GM23338 (cell line): ENCODE results near the gene UQCC2. TPM values are rescaled to one million over a fixed set of nuclear protein-coding genes. Genes with fewer than 3 reads are reported as not detected.

ENCODE experiments used
- CREB1 ChIP-seq: fragments of 250-450 bp; sonication (Bioruptor Pico); IDR thresholded peaks from 2 replicates; pipeline ENCODE4 v1.5.0; 2020; ENCODE audit warnings: low read depth, mild to moderate bottlenecking, moderate library complexity
- EZH2 ChIP-seq: fragments of 200-600 bp; sonication (generic); IDR thresholded peaks from one replicate; pipeline ENCODE4 v1.8.0; 2017; ENCODE audit warnings: antibody characterized with exemption, mild to moderate bottlenecking, low read depth; ENCODE audit not compliant: unreplicated experiment
- EZH2phosphoT487 ChIP-seq: fragments of 200-600 bp; sonication (generic); IDR thresholded peaks from one replicate; pipeline ENCODE4 v1.8.1; 2018; ENCODE audit warnings: antibody characterized with exemption; ENCODE audit not compliant: unreplicated experiment
- NANOG ChIP-seq: IDR thresholded peaks from 2 replicates; pipeline ENCODE4 v1.6.1; 2016; ENCODE audit warnings: antibody characterized with exemption, borderline replicate concordance
- POLR2AphosphoS5 ChIP-seq: IDR thresholded peaks from 2 replicates; pipeline ENCODE4 v1.6.1; 2016; ENCODE audit warnings: antibody characterized with exemption, low read depth
- REST ChIP-seq: IDR thresholded peaks from one replicate; pipeline ENCODE4 v1.6.1; 2018; ENCODE audit warnings: antibody characterized with exemption; ENCODE audit not compliant: unreplicated experiment
- ZNF331 ChIP-seq: fragments of 250-450 bp; sonication (Bioruptor Pico); IDR thresholded peaks from 2 replicates; pipeline ENCODE4 v1.5.0; 2020; ENCODE audit warnings: low read depth, mild to moderate bottlenecking, moderate library complexity
- ZNF462 ChIP-seq: fragments of 250-450 bp; sonication (Bioruptor Pico); IDR thresholded peaks from 2 replicates; pipeline ENCODE4 v1.5.0; 2020; ENCODE audit warnings: mild to moderate bottlenecking, moderate library complexity
- polyA plus RNA-seq: library from polyadenylated mRNA; unstranded; fragments of >200 nt; fragmentation: Nextera tagmentation; extraction: Ambion mirVana; gene quantifications from 2 replicates; pipeline ENCODE4 v1.2.1, GENCODE V29; 2016
- total RNA-seq: library from RNA; depleted of rRNA; stranded (reverse); fragments of >200 nt; shearing (Covaris generic); gene quantifications from 2 replicates; pipeline ENCODE4 v1.2.3, GENCODE V29; 2014
- TF ChIP-seq, protein P1 (sequence below), 2 experiments: fragments of 200-600 bp in 1 of 2; sonication (generic) in 1 of 2; conservative IDR thresholded peaks; 2 replicates each; pipeline versions ENCODE4 v1.5.1 to v1.6.1; 2016 to 2017; ENCODE audit warnings: antibody characterized with exemption in 2 of 2, low read depth in 2 of 2, mild to moderate bottlenecking in 2 of 2, moderate library complexity in 1 of 2

Gene UQCC2
- total and polyA plus RNA-seq, 2 experiments from 2014 or later, result 48.9 to 379 TPM

DNA sequence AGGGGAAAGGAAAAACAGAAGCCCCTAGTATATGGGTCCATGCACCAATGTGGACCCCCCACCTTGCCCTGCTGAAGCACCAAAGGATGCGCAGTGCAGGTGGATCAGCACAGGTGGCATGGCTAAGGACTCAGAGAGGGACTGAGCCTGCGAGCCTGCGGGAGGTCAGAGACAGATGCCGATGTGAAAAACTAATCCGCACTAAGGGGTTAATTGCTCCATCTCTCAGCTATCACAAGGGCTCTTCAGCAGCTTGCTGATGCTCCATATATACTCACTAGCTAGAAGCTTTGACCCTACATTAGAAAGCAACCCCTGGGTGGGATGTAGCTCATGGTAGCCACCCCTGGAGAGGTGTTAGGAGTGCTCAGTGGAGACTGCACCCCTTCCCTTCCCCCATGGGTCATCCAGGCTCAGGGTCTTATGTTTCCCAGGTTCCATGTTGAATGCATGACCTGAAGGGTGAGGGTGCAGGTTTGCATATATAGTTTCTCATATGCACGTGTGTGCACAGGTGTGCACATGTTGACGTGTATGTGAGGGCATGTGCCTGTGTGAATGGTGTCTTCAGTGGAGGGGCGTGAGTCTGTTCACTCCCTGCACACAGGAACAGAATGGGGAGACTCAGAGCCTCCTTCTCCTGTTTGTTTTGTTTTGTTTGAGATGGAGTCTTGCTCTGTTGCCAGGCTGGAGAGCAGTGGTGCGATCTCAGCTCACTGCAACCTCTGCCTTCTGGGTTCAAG, 48.6 kb upstream of the UQCC2 start (continued):
- TF ChIP-seq ZNF462 (CRISPR knock-in tag), result no peak
- TF ChIP-seq EZH2phosphoT487, result no peak
- TF ChIP-seq EZH2, result no peak
- no peak for TF ChIP-seq NANOG
- TF ChIP-seq, protein P1, sequence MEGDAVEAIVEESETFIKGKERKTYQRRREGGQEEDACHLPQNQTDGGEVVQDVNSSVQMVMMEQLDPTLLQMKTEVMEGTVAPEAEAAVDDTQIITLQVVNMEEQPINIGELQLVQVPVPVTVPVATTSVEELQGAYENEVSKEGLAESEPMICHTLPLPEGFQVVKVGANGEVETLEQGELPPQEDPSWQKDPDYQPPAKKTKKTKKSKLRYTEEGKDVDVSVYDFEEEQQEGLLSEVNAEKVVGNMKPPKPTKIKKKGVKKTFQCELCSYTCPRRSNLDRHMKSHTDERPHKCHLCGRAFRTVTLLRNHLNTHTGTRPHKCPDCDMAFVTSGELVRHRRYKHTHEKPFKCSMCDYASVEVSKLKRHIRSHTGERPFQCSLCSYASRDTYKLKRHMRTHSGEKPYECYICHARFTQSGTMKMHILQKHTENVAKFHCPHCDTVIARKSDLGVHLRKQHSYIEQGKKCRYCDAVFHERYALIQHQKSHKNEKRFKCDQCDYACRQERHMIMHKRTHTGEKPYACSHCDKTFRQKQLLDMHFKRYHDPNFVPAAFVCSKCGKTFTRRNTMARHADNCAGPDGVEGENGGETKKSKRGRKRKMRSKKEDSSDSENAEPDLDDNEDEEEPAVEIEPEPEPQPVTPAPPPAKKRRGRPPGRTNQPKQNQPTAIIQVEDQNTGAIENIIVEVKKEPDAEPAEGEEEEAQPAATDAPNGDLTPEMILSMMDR (conservative IDR thresholded peaks at IDR 0.05; ENCODE audit: low read depth in 2 of 2), result no peak
- TF ChIP-seq ZNF331 (CRISPR knock-in tag), result no peak
- no peak for TF ChIP-seq POLR2AphosphoS5
- no peak for TF ChIP-seq CREB1 (CRISPR knock-in tag)
- no peak for TF ChIP-seq REST
